Adrenal gland (tissue), 5 donors: ENCODE data around the gene SUPT4H1.

Experiments used
- CTCF ChIP-seq, 6 experiments: fragments of 450-650 bp in 4 of 6; fragments of 200-600 bp in 2 of 6; sonication (generic) in 1 of 6; IDR thresholded peaks; 1 replicate in 5 of 6; 2 replicates in 1 of 6; pipeline versions ENCODE4 v1.5.1 to v1.8.0; 2016 to 2021; ENCODE audit warnings: antibody characterized with exemption in 6 of 6, mild to moderate bottlenecking in 2 of 6, moderate library complexity in 1 of 6
- POLR2A ChIP-seq, 2 donors: fragments of 450-650 bp; IDR thresholded peaks; one replicate each; pipeline ENCODE4 v1.6.1; 2017; ENCODE audit warnings: antibody characterized with exemption in 2 of 2, mild to moderate bottlenecking in 2 of 2, moderate library complexity in 1 of 2
- donor health status: DM: no; HTN: no; CAD: no.

- TF ChIP-seq CTCF (IDR thresholded peaks at IDR 0.05): no peak
- TF ChIP-seq POLR2A (IDR thresholded peaks at IDR 0.05): no peak
Observed at GRCh38 chr17:58363457-58364185, 11.6 kb upstream of the SUPT4H1 start.
